Naive thymus-derived CD4-positive, alpha-beta T cell (primary cell): ENCODE data around the gene KCNQ5. TPM values are rescaled to one million over a fixed set of nuclear protein-coding genes. Genes with fewer than 3 reads are reported as not detected.
"Not testable (repeated sequence)": the region's sequence is repeated elsewhere in the genome, so short reads cannot be mapped to it uniquely, and the experiment has no call there.

Experiments
- ATAC-seq: fragments of 150-1000 bp; cut with Tn5 transposase; 2 replicates; pipeline ENCODE4 v1.10.0; 2021; ENCODE audit warnings: mild to moderate bottlenecking, moderate library complexity
- CTCF ChIA-PET: fragments of 350-600 bp; sonication (Branson Sonifier 250); formaldehyde crosslinking; loops from one replicate; lab custom pipeline; 2021; ENCODE audit warnings: antibody characterized with exemption; lab: Charles Lee
- POLR2A ChIA-PET: fragments of 350-600 bp; sonication (Branson Sonifier 250); formaldehyde crosslinking; loops from one replicate; lab custom pipeline; 2021; ENCODE audit warnings: antibody characterized with exemption, inconsistent platforms; lab: Charles Lee
- DNase-seq, 9 donors: peaks; one replicate each; pipeline versions ENCODE4 v3.0.0 to v3.0.0-alpha.2; 2020 to 2022; ENCODE audit warnings: mixed read lengths in 1 of 9
- H3K27ac ChIP-seq: one replicate; pipeline ENCODE4 v1.7.0; 2013; ENCODE audit warnings: mild to moderate bottlenecking, low read depth, low read length, moderate library complexity
- H3K27me3 ChIP-seq, 2 donors: one replicate each; pipeline ENCODE4 v1.7.0; 2013; ENCODE audit warnings: low read length in 2 of 2, mild to moderate bottlenecking in 2 of 2, moderate library complexity in 2 of 2; ENCODE audit not compliant: control insufficient read depth in 2 of 2, insufficient read depth in 2 of 2
- H3K36me3 ChIP-seq, 3 experiments: 1 replicate in 2 of 3; 2 replicates in 1 of 3; pipeline ENCODE4 v1.7.0; 2013; ENCODE audit warnings: low read length in 3 of 3, mild to moderate bottlenecking in 3 of 3, moderate library complexity in 1 of 3; ENCODE audit not compliant: insufficient read depth in 3 of 3, control insufficient read depth in 2 of 3
- H3K4me1 ChIP-seq, 2 donors: one replicate each; pipeline ENCODE4 v1.7.0; 2013; ENCODE audit warnings: low read length in 2 of 2, mild to moderate bottlenecking in 2 of 2, moderate library complexity in 1 of 2; ENCODE audit not compliant: control insufficient read depth in 2 of 2, insufficient read depth in 2 of 2
- H3K4me3 ChIP-seq: 2 replicates; pipeline ENCODE4 v1.7.0; 2013; ENCODE audit warnings: mild to moderate bottlenecking, low read length
- H3K9me3 ChIP-seq, 3 experiments: 1 replicate in 2 of 3; 2 replicates in 1 of 3; pipeline ENCODE4 v1.7.0; 2013; ENCODE audit warnings: low read length in 3 of 3; ENCODE audit not compliant: control insufficient read depth in 2 of 3
- H3K27ac Mint-ChIP-seq, 9 donors: one replicate each; pipeline ENCODE4 v1.8.0; 2020 to 2022; ENCODE audit warnings: mixed read lengths in 9 of 9, mild to moderate bottlenecking in 8 of 9, moderate library complexity in 5 of 9, inconsistent platforms in 2 of 9
- H3K27me3 Mint-ChIP-seq, 5 donors: one replicate each; pipeline ENCODE4 v1.8.0; 2021 to 2022; ENCODE audit warnings: mixed read lengths in 5 of 5, mild to moderate bottlenecking in 1 of 5
- H3K36me3 Mint-ChIP-seq, 5 donors: one replicate each; pipeline ENCODE4 v1.8.0; 2020 to 2022; ENCODE audit warnings: mixed read lengths in 5 of 5, mild to moderate bottlenecking in 3 of 5, inconsistent platforms in 1 of 5
- H3K4me1 Mint-ChIP-seq, 7 donors: one replicate each; pipeline ENCODE4 v1.8.0; 2020 to 2022; ENCODE audit warnings: mixed read lengths in 7 of 7, mild to moderate bottlenecking in 3 of 7, inconsistent platforms in 1 of 7
- H3K4me3 Mint-ChIP-seq, 10 donors: one replicate each; pipeline ENCODE4 v1.8.0; 2020 to 2022; ENCODE audit warnings: mild to moderate bottlenecking in 10 of 10, mixed read lengths in 10 of 10, moderate library complexity in 6 of 10, inconsistent platforms in 2 of 10
- H3K9me3 Mint-ChIP-seq, 11 donors: one replicate each; pipeline ENCODE4 v1.8.0; 2020 to 2022; ENCODE audit warnings: mixed read lengths in 11 of 11, mild to moderate bottlenecking in 4 of 11, inconsistent platforms in 1 of 11, moderate library complexity in 1 of 11
- intact Hi-C, 2 donors: fragments of 100-400 bp; cut with micrococcal nuclease; formaldehyde crosslinking; loops; one replicate each; pipeline ENCODE4 v1.15.1; 2023
- polyA plus RNA-seq, 2 donors: library from polyadenylated mRNA; unstranded; fragments of 300-500 nt; fragmentation: Illumina TruSeq; gene quantifications; one replicate each; pipeline ENCODE4 v1.2.3, GENCODE V29; 2021
- total RNA-seq, 6 experiments: library from RNA in 5 of 6; stranded (reverse) in 5 of 6; gene quantifications; 1 replicate in 5 of 6; 2 replicates in 1 of 6; pipeline ENCODE4 v1.2.3 and lab custom pipeline; 2021 to 2026

Gene KCNQ5
- total and polyA plus RNA-seq, 7 experiments from 2014 or later: 2.3 to 18.3 (median 7.2) TPM

DNA sequence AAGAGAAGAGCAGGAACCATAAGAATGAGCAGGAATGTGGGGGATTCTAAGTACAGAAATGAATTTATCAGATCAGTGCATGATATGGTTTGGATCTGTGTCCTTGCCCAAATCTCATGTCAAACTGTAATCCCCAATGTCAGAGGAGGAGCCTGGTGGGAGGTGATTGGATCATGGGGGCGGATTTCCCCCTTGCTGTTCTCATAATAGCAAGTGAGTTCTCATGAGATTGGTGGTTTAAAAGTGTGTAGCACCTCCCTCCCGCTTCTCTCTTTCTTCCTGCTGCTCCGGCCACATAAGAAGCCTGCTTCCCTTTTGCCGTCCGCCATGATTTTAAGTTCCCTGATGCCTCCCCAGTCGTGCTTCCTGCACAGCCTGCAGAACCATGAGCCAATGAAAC, 554.2 kb downstream of the KCNQ5 start:
- Histone ChIP-seq H3K36me3 (no peaks in the 10 kb centered on the region), H3K27me3 (no peaks in the 10 kb centered on the region), H3K9me3 (no peaks in the 10 kb centered on the region), H3K27ac (no peak overlapping the region), H3K4me3 (no peak overlapping the region), H3K4me1 (no peaks in the 10 kb centered on the region)
- ATAC-seq (no peak), DNase-seq (no peak)
- Mint-ChIP-seq H3K9me3 (no peaks in the 10 kb centered on the region), H3K36me3 (peaks cover 0 to 3% (median 0%) of the 10 kb centered on the region in 5 donors), H3K4me1 (peaks cover 4 to 11% (median 5%) of the 10 kb centered on the region in 7 donors), H3K4me3 (no peak overlapping the region), H3K27ac (no peak overlapping the region), H3K27me3 (no peaks in the 10 kb centered on the region)
- CTCF ChIA-PET: no interaction called here
- POLR2A ChIA-PET: no interaction called here
- intact Hi-C loops: no loop called here

- Mint-ChIP-seq H3K4me1 (peaks cover 4 to 11% (median 5%) of the 10 kb centered on the region in 7 donors), H3K4me3 (no peak overlapping the region), H3K36me3 (peaks cover 0 to 3% (median 0%) of the 10 kb centered on the region in 5 donors), H3K27me3 (no peaks in the 10 kb centered on the region), H3K9me3 (no peaks in the 10 kb centered on the region), H3K27ac (no peak overlapping the region)
- H3K4me1 ChIP-seq: no peaks in the 10 kb centered on the region
- ChIA-PET CTCF (interaction anchor here (0.9 kb wide), 1 partner anchor 8 kb away, joined by 5 read pairs; no protein-coding TSS in a partner anchor), POLR2A (no interaction called here)
- no peaks in the 10 kb centered on the region for H3K9me3 ChIP-seq
- ATAC-seq (no peak), DNase-seq (no peak)
- intact Hi-C loops: no loop called here
- H3K27ac ChIP-seq: no peak overlapping the region
- no peak overlapping the region for H3K4me3 ChIP-seq
- H3K27me3 ChIP-seq: no peaks in the 10 kb centered on the region
- no peaks in the 10 kb centered on the region for H3K36me3 ChIP-seq
Measured at GRCh38 chr6:73177221-73177944, 555.5 kb downstream of the KCNQ5 start.

DNA sequence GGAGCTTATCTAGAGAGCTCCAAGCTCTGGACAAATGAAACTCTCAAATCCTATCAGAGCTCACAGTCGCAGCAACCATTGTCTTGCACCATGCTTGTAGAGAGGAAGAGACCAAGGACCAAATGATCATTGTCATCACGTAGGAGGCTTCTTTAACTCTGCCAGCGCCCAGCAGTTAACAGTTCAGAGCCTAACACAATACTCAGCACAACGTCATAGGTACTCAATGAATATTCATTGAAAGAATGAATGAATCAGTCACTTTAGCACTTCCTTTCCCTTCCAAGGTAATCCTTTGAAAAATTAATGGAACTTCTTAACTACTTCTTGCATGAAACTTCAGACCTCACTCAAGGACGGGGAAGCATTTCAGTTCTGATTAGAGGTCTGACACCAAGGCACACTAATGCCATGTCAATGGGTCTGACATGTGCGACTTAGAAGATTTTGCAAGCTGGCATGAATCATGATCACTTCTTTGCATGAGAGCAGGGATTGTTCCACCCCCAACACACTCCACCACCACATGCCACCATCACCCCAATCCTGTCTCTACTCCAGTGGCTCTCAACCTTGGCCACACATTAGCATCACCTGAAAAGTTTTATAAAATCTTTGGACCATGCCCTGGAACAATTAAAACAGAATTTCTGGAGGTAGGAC, 558.3 kb downstream of the KCNQ5 start:
- Mint-ChIP-seq H3K27me3 (no peaks in the 10 kb centered on the region), H3K9me3 (no peaks in the 10 kb centered on the region), H3K4me3 (peak overlapping the region in 1 of 10 donors; percentile 47), H3K27ac (peak overlapping the region in 1 of 9 donors; percentile 48), H3K4me1 (peaks cover 4 to 11% (median 5%) of the 10 kb centered on the region in 7 donors), H3K36me3 (no peaks in the 10 kb centered on the region)
- no peaks in the 10 kb centered on the region for H3K9me3 ChIP-seq
- ChIA-PET CTCF (interaction anchor here (1.0 kb wide), 1 partner anchor 560 kb away, joined by 3 read pairs; no protein-coding TSS in a partner anchor), POLR2A (no interaction called here)
- intact Hi-C loops: loop anchor here (2.0 kb wide), 3 partner anchors 49 to 657 kb away; no protein-coding TSS in a partner anchor
- H3K27ac ChIP-seq: no peak overlapping the region
- no peaks in the 10 kb centered on the region for H3K4me1 ChIP-seq
- no peaks in the 10 kb centered on the region for H3K36me3 ChIP-seq
- DNase-seq (no peak), ATAC-seq (no peak)
- H3K27me3 ChIP-seq: no peaks in the 10 kb centered on the region
- H3K4me3 ChIP-seq: no peak overlapping the region

GRCh38 chr6:73180763-73181619, 559.1 kb downstream of the KCNQ5 start:
- H3K4me3 Mint-ChIP-seq: peak overlapping the region in 9 of 10 donors; percentile 12 to 69 (median 47)
- peak in 6 of 9 donors; percentile 29 to 62 (median 44) for DNase-seq
- POLR2A ChIA-PET: no interaction called here

DNA sequence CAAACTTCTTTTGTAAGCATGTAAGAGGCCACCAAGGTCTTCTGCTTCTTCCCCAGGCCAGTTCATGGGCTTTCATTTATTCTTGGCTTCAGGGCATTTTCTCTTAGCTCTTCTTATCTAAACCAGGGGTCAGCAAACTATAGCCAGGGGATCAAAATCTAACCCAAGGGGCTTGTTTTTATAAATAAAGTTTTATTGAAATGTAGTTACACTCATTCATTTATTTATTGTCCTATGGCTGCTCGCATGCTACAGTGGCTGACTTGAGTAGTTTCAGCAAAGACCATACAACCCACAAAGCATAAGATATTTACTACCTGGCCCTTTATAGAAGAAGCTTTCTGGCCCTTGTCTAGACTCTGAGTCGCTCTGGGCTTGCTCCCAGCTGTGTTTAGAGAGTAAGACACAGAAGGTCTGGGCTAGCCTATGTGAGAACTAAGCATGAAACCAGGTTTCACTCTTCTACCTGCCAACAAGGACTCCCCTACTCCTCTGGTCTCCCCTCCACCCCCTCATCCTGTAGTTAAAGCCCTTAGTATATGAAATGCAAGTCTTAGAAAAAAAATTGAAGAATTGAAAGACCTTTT, 560.2 kb downstream of the KCNQ5 start:
- POLR2A ChIA-PET: no interaction called here
- Histone ChIP-seq H3K9me3 (no peaks in the 10 kb centered on the region), H3K27ac (no peak overlapping the region), H3K36me3 (no peaks in the 10 kb centered on the region), H3K4me1 (no peaks in the 10 kb centered on the region), H3K27me3 (no peaks in the 10 kb centered on the region), H3K4me3 (no peak overlapping the region)
- no peaks in the 10 kb centered on the region for H3K27me3 Mint-ChIP-seq
- ATAC-seq: no peak
- H3K27ac Mint-ChIP-seq: no peak overlapping the region
- CTCF ChIA-PET: interaction anchor here (0.6 to 1.0 kb wide), 3 partner anchors 38 to 771 kb away, joined by 3 to 4 read pairs (median 3); no protein-coding TSS in a partner anchor
- H3K4me1 Mint-ChIP-seq: peaks cover 4 to 11% (median 5%) of the 10 kb centered on the region in 7 donors
- H3K4me3 Mint-ChIP-seq: no peak overlapping the region
- intact Hi-C loops: no loop called here
- H3K9me3 Mint-ChIP-seq: no peaks in the 10 kb centered on the region
- no peaks in the 10 kb centered on the region for H3K36me3 Mint-ChIP-seq
- DNase-seq: no peak

More at GRCh38 chr6:73180763-73181619, 559.1 kb downstream of the KCNQ5 start:
- no peaks in the 10 kb centered on the region for H3K27me3 ChIP-seq
- Mint-ChIP-seq H3K9me3 (no peaks in the 10 kb centered on the region), H3K27me3 (no peaks in the 10 kb centered on the region), H3K27ac (peak overlapping the region in 1 of 9 donors; percentile 17), H3K4me1 (peaks cover 4 to 11% (median 5%) of the 10 kb centered on the region in 7 donors), H3K36me3 (no peaks in the 10 kb centered on the region)
- H3K4me3 ChIP-seq: no peak overlapping the region
- H3K4me1 ChIP-seq: no peaks in the 10 kb centered on the region
- ATAC-seq: peak; percentile 92
- no peak overlapping the region for H3K27ac ChIP-seq
- no peaks in the 10 kb centered on the region for H3K36me3 ChIP-seq
- no peaks in the 10 kb centered on the region for H3K9me3 ChIP-seq
- intact Hi-C loops: loop anchor here (1.0 to 2.0 kb wide), 7 partner anchors 50 to 769 kb away; no protein-coding TSS in a partner anchor
- CTCF ChIA-PET: interaction anchor here (1.0 kb wide), 3 partner anchors 561 to 770 kb away, joined by 3 to 4 read pairs (median 3); no protein-coding TSS in a partner anchor

DNA sequence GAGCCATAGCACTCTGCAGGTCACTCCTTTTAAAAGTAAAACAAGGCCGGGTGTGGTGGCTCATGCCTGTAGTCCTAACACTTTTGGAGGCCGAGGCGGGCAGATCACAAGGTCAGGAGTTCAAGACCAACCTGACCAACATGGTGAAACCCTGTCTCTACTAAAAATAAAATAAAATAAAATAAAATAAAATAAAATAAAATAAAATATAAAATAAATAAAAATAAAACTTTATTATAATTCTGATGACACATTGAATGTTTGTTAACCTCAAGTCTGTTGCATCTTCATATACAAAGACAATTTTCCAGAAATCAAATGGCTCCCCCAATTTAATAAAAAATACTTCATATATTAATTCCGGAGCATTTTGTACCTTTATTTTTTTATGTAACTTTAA, 571.4 kb downstream of the KCNQ5 start:
- POLR2A ChIA-PET, CTCF ChIA-PET: not testable (repeated sequence)

More for the DNA sequence above, 571.4 kb downstream of the KCNQ5 start:
- H3K9me3 Mint-ChIP-seq, DNase-seq, ATAC-seq, H3K4me3 ChIP-seq, H3K9me3 ChIP-seq, H3K27ac Mint-ChIP-seq, H3K4me3 Mint-ChIP-seq, H3K27ac ChIP-seq, H3K4me1 Mint-ChIP-seq, intact Hi-C loops, H3K27me3 Mint-ChIP-seq, H3K4me1 ChIP-seq, H3K36me3 ChIP-seq, H3K27me3 ChIP-seq: not testable (repeated sequence)
- H3K36me3 Mint-ChIP-seq: peaks cover 0 to 25% (median 14%) of the 10 kb centered on the region in 5 donors
